NOMO-1 (cell line): ENCODE measurements around the gene EXOC6.

Experiments used
- DNase-seq, 2 experiments: peaks; one replicate each; lab custom pipeline; 2025; ENCODE audit not compliant: unreplicated experiment in 2 of 2; lab: John Stamatoyannopoulos, UW

EXOC6 gene

DNA sequence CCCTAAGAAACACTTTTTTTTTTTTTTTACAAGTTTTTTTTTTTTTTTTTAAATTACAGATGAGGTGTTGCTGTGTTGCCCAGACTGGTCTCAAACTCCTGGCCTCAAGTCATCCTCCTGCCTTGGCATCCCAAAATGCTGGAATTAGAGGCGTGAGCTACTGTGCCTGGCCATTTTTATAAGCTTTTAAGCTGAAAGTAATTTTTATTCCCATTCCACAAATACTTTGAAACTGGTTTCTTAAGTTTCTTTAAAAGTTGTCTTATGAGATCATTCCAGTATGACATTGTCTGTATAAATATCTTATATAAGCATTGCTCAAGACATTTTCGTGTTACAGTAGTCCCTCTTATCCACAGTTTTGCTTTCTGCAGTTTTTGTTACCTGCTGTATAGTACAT lies 150.9 kb downstream of the EXOC6 start:
- DNase-seq, result no peak

DNA sequence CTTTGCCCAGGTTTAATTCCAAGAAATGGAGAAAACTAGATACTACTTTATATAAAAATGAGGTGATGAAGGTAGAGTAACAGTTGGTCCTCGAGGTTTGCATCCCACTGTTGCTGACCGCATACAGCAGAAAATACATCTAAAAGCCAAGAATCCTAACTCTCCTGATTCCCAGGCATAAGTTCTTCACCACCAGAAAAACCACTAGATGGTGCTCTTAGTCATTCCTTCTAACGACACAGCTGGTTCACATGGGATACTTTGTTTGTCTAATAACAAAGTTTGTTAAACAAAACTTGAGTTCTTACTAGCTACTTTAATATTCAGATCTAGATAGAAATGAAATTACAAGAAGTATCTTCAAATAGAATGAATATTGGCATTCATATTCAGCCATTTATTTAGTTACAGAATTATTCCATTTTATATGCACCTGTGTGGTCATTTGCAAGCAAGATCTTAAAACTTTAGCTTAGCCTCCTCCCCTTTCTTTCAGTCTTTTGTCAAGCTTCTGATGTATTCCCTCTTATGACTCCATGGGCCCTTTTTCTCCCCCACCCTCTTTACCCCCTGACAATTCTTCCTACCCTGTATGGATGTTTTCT lies 158.2 kb downstream of the EXOC6 start:
- peak in 1 of 2 experiments; percentile 6 for DNase-seq

GRCh38 chr10:93015722-93016121 lies 167.4 kb downstream of the EXOC6 start:
- no peak for DNase-seq

GRCh38 chr10:93023013-93023650 lies 174.8 kb downstream of the EXOC6 start:
- no peak for DNase-seq

DNA sequence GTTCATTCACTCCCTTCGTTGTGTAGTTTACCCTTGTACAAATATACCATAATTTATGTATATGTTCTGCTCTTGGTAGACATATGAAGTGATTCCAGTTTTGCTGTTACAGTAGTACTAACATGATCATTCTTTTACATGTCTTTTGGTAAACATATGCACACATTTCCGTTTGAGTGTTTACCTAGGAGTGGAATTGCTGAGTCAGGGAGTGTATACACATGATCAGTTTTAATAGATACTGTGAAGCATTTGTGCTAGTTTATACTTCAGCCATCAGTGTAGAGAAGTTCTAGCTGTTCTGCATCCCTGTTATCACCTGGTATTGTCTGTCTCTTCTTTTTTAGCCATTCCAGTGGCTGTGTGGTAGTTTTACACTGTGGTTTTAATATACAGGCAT lies 177.8 kb downstream of the EXOC6 start:
- no peak for DNase-seq

- no peak for DNase-seq
These were observed 179.2 kb downstream of the EXOC6 start for GRCh38 chr10:93027508-93027907.

DNA sequence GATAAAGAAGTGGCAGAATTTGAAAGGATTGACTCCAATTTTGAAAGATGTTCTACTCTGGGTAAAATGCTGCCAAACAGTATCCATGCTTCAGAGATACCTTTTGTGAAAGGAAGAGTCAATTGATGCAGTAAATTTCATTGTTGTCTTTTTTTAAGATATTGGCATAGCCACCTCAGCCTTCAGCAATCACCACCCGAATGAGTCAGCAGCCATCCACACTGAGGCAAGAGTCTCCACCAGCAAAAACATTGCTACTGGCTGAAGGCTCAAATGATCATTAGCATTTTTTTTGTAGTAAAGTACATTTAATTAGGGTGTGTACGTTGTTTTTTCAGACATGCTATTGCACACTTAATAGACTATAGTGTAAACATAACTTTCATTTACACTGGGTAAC lies 180.6 kb downstream of the EXOC6 start:
- DNase-seq, result no peak

DNA sequence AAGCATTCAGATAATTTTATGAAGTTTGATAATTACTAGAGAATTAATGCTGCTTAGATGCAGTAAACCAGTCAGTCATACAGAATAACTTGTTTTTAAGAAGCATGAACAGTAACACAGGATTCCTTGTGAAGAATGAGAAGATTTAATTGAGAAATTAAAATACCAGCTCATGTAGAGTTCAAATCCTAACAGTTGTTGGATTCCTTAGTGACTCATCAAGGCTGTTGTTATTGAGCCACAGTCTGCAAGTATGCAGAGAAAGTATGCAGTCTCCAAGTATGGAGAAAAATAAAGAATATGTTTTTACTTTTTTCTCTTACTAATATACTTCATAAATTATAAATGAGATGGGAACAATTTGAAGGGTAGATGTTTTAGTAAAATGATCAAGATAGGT lies 182.1 kb downstream of the EXOC6 start:
- DNase-seq, result no peak

- DNase-seq, result no peak
These were observed 183.9 kb downstream of the EXOC6 start for GRCh38 chr10:93032105-93032808.

GRCh38 chr10:93032809-93033137 lies 184.5 kb downstream of the EXOC6 start:
- DNase-seq, result no peak

GRCh38 chr10:93034426-93034825 lies 186.1 kb downstream of the EXOC6 start:
- DNase-seq, result no peak

DNA sequence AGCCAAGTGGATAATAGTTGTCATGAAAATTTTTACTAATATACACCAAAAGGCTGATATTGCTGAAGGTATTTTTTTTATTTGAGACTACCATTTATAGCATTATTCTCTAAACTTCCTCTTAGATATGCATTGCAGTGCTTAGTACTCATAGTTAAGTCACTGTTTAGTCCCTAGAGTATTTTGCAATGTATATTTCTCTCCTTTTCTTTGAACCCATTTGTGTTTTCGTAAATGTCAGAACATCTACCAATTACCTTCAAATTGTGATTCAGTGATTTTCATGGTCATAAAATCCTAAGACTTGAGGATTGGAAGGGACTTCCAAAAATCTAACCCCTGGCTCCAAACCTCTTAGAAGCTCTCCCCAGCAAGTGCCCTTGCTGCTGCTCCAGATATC lies 190.8 kb downstream of the EXOC6 start:
- DNase-seq, result no peak

- DNase-seq, result peak; percentile 13 to 88
These were observed 191.4 kb downstream of the EXOC6 start for GRCh38 chr10:93039721-93040120.

GRCh38 chr10:93054486-93054885 lies 206.2 kb downstream of the EXOC6 start:
- no peak for DNase-seq

GRCh38 chr10:93058139-93058538 lies 209.8 kb downstream of the EXOC6 start:
- DNase-seq, result no peak

- no peak for DNase-seq
These were observed 211.9 kb downstream of the EXOC6 start, which contains the start of gene CYP26C1 for GRCh38 chr10:93059975-93060886. CYP26C1 (plus strand) TSS chr10:93060798; CDS start chr10:93061264, 466 bp downstream.

DNA sequence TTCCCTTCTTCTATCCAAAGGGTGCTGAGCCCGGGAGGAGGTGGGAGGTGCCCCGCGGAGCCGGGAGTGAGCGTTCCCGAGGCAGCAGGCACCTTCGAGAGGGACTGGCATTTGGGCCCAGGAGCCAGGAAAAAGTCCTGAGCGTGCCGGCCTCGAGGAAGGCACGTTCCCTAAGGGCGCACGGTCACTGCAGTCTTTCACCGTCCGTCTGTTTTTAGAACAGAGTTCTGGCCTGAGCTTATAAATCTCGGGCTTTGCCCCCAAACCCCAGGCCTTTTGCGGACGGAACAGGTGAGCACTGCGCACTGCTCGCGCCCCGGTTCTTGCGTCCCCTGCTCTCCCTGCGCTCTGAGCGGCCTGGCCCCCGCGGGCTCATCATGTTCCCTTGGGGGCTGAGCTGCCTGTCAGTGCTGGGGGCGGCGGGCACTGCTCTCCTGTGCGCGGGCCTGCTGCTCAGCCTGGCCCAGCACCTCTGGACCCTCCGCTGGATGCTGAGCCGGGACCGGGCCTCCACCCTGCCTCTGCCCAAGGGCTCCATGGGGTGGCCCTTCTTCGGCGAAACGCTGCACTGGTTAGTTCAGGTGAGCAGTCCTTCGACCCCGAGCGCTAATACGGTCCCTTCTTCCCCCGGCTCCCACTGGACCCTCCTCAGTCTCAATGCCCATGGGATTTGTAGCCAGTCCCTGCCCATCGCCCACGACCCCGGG lies 212.7 kb downstream of the EXOC6 start:
- DNase-seq, result no peak

DNA sequence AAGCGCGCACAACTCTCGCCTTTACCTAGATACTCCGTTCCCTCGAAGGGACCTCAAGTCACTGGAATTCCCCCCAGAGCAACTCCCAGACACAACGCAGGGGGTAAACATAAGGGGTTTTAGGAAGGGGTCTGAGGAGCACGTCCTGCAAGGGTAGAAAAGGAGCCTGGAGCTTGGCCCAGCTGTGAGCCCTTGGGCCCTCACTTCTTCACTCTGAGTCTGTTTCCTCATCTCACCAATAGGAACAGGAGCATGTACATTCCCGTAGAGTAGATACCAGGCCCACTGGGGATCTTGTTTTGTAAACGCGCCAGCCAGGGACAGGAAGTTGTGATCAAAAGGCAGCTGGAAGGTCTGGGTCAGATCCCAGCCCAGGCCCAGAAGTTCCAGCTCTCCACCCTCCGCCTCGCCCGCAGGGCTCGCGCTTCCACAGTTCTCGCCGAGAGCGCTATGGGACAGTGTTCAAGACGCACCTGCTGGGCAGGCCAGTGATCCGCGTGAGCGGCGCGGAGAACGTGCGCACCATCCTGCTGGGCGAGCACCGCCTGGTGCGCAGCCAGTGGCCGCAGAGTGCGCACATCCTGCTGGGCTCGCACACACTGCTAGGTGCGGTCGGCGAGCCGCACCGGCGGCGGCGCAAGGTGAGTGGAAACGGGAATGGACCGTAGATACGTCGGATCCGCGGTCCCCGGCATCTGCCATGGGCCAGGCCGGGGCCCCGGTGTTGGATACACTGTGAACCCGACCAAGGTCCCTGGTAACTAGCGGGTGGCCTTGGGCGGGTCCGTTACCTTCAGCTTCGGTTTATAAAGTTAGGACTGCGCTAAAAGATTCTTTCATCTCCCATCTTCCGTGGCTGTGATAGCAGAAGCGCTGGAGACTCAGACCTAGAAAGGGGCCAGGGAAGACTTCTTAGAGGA lies 213.5 kb downstream of the EXOC6 start:
- no peak for DNase-seq

GRCh38 chr10:93062514-93063143 lies 214.3 kb downstream of the EXOC6 start:
- no peak for DNase-seq
